NCI-H2227 (cell line): ENCODE data around the gene BCAS3.

Experiments used
- DNase-seq: peaks from one replicate; lab custom pipeline; 2025; ENCODE audit not compliant: unreplicated experiment; lab: John Stamatoyannopoulos, UW

Gene BCAS3

DNA sequence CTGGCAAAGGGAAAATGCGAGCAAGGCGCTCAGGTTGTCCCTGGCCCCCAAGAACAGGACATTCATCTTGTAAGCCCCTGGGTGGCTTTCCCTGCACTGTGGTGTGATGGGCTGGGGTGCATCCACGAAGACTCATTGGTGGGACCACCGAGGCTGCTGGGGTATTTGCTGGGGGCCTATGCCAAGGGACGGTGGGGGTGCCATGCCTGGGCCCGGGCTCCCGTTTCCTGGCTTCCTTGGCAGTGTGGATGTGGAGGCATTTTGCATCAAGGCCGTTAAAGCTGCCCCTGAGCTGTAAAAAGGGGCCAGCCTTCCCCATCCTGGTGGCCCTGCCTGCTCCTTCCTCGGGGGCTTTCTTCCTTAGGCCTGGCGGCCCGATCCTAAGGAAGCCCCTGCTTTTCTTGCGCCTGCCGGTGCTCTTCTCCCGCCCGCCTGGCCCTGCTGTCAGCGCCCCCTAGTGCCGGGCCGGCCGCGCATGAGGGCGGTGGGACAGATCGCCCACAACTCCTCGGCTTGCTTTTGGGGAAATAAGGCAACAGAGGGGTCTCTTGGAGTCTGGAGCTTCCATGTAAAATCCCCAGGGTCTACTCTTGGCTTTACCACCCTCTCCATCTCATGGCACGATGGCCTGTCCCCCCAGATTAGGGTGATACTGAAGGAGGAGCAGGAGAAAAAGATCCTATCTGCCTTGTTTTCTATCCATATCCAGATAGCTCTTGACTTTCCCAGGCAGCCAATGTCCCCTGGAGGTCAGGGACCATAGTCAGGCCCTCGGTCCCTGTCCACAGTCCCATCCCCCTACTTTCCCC lies 712.2 kb downstream of the BCAS3 start:
- DNase-seq: no peak

DNA sequence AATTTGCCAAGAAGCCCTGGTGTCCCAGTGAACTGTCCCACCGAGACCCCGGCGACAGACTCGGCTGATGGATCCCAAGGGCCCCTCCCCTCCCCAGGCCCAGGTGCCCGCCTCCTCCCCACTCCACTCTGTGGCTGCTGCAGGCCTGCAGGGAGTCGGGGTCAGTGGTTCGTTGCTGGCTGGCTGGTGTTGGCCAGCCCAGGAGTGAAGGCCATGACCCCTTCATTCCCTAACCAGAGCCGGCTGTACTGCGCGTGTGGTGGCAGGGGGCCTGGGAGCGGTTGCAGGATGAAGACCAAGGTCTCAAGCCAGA lies 712.8 kb downstream of the BCAS3 start:
- no peak for DNase-seq

DNA sequence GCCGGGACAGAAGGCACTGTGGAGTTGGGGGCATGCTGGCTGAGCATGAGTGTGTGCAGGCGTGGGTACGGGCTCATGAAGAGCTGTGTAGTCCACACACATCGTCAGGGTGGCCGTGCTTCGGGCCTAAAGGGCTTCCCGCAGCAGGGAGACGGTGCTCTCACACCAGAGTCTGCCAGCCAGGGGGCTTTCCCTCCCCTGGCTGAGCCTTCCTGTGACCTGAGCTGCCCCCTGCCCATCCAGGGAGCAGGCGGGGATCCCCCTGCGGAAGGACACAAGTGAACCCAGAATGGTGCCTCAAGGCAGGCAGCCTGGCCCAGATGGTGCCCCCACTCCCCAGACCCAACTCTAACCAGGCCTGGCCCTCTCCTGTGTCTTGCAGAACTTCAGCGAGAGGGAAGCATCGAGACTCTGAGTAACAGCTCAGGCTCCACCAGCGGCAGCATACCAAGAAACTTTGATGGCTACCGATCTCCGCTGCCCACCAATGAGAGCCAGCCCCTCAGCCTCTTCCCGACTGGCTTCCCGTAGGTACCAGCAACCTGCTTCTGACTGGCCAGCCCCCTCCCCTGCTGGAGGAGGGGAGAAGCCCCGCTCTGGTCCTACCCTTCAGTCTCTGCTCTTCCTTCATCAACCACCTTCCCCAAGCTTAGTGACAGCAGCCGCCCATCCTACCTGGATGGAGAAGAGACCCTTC lies 714.1 kb downstream of the BCAS3 start:
- DNase-seq: no peak

DNA sequence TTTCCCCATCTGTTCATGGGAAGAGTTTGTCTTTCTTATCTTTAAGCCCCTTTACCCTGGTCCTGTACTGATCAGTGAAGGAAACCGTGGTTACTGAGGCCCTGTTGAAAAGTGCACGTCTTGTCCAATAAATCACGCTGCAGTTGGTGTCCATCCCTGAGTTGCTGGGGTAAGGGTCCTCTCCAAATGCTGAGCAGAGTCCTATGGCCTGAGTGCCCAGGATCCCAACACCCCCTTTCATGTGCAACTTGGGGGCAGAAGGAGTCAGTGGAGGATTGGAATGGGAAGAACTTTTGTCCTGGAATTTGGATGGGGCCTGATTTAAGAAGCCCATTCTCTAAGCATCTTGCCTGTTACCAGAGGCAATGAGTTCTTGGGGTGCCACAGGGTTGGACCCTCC lies 715.0 kb downstream of the BCAS3 start:
- DNase-seq: no peak

DNA sequence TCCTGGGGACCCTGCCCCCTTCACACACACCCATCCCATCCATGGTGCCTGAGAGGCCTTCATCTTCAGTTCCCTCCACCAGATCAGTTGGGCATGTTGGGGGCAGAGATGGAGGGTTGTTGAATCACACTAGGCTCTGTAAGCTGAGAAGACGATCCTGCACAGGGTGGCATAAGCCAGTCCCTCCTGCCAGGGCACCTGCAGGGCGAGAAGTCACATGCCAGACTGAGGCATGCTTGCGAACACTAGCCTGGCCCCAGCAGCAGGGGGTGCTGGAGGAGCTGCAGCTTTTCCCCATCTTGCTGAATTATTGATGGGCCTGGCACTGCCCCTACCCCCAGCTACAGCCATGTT lies 715.9 kb downstream of the BCAS3 start:
- no peak for DNase-seq

DNA sequence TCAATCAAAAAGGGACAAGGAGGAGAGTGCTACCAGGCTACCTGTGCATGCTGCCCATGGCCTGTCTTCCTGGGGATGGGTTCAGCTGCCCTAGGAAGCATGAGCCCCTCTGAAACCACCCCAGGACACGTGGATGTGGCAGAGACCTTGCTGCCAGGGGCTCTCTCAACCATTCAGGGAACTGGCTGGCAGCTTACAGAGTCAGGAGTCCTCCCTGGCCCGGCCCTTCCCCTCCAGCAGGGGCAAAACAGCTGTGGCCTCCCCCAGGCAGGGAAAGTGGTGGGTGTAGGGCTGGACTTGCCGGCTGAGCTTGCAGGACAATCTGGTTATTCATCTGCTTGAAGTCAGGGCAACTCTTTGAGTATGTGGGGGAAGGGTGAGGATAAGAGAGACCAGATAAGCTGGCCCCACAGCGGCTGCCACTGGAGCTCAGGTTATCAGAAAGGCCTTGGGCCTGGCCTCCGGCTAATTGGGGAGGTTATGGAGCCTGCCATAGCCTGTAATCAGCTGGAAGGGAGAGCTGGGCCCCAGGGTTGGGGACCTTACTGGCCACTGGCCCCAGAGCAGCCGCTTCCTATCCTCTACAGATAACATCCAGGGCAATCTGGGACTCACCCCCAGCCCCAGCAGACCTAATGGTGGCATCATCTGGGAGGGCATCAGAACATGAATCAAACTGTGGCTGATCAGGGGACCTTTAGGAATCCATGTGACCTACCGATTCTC lies 716.4 kb downstream of the BCAS3 start:
- no peak for DNase-seq

DNA sequence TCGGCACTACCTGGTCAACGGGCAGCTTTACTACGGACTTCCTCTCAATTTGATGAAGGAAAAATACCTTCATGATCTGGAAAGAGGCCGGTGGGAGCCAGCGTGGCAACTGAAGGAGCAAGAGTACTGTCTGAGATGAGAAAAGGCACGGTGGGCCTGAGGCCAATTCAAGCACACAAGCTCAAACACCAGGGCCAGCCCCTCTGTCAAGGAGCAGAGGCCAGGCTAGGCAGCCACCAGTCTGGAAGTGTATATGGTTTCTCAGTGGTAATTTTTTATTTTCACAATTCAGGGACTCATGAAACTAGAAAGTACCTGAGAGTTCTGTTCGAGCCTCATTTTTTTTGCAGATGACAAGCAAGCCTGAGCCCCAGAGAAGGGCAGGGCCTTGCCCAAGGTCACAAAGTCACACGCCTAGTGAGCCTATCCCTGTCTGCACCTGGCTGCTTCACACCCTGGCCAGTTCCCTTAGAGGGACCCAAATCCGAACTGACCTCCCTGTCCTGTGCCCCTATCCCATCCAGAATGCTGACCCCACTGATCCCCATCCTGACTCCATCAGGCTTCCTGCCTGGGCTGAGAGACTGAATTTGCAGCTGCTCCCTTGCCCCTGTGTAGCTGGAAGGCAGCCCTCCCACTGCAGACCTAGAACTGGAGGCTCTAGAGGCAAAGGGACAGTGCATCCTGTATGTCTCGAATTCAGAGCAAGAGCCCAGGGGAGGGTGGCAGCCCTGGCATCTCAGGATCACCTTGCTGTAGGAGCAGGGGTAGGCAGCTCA lies 717.2 kb downstream of the BCAS3 start:
- no peak for DNase-seq

DNA sequence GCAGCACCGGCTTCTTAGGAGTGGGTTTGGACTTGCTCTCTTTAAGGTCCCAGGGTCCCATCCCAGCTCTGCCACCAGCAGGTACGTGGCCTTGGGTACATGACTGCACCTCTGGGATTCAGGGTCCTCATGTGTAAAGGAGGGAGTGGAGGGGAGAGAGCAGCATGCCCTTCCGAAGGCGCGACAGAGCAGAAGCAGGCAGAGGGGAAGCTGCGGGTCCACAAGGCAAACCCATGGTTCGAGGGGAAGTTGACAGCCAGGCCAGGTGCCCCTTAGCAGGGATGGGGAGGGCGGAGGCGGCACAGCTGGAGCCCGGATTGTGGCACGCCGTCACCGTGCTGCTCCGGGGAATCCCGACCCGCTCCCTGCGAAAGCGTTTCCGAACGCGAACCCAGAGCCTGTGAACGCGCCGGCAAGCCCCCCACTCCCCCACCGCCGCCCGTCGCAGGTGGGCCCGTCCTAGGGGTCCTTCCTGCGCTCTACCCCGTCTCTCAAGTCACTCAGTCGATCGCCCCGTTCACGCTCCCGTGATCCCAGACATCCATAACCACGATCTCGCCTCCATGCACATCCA lies 717.8 kb downstream of the BCAS3 start:
- DNase-seq: no peak

DNA sequence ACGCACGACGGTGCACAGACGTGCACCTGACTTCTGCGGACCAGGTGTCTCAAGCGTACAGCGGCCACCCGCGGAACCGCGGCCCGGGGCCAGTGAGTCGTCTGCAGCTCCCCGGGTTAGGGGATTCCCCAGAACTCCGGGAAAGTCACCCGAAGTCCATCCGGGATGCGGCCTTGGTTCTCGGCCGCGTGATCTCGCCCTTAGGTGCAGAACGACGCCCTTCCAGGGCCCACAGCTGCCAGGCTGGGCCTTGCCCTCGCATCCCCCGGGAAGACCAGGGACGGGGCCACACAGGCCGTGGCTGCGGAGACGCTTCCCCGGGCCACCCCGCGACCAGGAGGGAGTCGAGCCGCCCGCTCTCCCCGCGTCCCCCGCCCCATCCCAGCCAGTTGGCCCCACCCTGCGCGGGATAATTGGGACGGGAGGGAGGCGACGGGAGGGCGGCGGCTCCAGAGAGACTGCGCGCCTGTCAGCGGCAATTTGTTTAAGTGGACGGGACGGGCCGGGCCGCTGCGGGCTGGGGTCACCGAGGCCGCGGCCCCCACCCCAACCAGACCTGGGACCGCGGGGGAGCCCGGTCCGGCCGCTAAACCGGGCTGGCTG lies 718.4 kb downstream of the BCAS3 start:
- no peak for DNase-seq

DNA sequence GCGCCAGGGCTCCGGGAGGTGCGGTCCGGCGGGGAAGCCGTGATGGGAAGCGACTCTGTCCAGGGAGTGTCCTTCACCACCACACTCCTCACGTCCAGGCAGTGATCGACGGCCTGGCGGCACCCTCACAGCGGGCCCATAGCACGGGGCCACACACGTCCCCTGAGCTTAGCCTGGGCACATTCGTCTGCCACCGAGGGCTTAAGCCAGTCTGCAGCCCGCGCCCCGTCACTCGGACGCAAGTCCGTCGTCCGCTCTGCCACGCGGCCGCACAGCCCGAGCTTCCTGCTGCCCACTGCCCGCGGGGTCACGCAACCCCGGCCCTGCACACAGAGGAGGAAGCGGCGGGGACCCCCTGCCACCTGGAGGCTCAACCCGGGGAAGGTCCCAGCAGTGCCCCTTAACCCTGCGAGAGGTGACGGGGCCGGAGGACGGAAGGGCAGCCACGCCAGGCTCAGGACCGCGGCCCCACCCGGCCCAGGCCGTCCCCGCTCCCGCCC lies 719.0 kb downstream of the BCAS3 start:
- DNase-seq: no peak

DNA sequence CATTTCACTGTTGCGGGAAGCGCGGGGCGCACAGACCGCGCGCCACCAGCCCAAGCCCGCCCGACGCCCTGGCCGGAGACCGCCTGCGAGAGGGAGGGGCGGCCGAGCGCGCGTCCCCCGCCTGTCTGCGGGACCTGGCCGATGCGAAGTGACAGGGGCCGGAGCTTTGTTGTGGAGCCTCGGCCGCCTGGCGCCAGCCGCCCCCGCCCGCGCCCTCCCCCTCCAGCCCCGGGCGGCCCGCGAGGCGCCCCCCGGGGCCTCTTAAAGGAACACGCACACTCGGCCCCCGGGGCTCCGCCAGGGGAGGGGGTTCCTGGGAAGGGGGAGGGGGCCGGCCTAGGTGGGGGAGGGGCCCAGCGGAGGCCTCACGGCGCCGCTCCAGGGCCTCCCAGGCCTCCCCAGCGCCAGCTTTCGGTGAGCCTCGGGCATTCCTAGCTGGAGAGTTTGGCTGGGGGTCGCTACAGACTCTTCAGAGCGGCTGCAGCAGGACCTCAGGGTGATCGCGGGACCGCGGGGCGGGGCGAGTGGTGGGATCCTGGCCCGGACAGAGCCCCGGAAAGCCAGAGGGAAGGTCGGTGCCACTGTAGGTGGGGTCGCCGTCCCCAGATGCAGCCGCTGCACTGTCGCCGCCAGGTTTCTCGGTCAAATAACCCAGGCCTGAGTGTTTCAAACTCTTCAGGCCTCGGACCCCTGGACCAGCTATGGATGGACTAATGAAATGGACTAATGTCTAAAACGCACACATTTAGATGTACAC lies 719.6 kb downstream of the BCAS3 start:
- DNase-seq: peak; percentile 63

DNA sequence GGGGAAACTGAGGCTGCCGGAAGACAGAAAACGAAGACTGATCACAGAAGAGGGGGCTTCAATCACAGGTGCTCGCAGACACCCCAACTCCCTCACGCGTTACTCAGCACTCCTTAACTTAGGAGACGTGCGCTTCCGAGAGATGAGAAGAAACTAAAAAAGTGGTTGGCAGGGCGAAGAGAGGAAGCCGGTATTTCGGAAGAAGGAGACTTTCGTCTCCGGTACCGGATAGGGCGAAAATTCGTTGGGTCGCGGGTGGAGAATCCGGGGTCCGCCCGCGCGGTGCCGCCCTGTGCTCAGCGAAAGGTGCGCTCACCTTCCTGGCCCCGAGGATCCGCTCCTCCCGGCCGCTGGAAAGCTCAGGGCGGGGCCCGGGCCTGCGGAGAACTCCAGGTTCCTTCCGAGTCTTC lies 721.1 kb downstream of the BCAS3 start:
- DNase-seq: no peak

DNA sequence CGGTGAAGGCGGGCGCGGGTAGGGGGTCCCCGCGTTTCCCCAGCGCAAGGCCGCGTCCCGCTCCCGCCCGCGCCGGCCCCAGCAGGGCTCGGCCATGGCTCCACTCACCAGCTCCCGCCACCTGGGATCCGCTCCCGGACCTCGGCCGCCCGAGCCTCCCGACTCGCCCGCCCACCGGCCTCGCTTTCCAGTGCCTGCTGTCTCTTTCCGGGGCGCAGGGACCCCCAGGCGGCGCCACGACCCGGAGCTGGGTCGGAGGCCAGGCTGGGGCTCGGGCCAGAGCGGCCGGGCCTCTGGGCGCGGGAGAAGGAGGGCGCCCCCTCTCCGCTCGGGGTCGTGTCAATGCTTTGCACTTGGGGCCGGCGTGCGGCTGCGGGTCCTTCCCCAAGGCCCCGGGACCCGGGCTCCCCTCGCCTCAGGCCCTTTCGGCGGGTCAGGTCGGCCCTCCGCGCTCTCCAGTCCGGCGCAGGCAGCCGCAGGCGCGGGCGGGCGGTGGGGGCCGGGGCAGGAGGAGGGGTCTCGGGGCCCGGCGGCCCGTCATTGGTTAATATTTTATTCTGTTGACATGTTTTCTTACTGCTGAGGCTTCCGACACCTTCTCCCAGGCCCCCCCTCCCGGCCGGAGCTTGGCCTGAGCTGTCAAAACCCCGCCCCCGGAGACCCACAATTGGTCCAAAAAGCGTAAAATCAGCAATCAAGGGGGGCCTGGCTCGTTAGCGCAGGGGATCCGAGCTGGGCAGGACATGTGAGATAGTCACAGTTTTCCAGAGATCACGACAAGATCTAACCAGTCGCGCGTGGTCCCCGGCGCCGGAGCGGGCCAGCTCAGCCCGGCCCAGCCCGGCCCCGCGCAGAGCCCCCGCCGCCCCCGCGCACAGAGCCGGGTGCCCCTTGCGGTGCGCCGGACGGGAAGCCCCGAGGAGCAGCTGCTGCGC lies 721.7 kb downstream of the BCAS3 start, which contains the start of gene TBX2:
TBX2 (plus strand) TSS at position 713 of the 935 bp plus-strand sequence. CDS start 334 bp downstream, outside the sequence.
- DNase-seq: peak; percentile 74

DNA sequence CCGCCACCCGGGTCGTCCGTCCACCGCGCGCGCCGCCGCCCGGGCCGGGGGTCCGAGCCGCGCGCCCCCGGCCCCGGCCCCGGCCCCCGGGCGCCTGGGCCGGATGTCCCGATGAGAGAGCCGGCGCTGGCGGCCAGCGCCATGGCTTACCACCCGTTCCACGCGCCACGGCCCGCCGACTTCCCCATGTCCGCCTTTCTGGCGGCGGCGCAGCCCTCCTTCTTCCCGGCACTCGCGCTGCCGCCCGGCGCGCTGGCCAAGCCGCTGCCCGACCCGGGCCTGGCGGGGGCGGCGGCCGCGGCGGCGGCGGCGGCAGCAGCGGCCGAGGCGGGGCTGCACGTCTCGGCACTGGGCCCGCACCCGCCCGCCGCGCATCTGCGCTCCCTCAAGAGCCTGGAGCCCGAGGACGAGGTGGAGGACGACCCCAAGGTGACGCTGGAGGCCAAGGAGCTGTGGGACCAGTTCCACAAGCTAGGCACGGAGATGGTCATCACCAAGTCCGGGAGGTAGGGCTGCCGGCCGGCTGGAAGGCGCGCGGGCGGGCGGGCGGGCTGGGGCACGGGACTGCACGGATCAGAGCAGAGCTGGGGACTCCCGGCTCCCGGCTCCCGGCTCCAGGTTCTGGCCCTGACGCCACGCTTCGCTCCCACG lies 722.5 kb downstream of the BCAS3 start:
- DNase-seq: peak; percentile 46

DNA sequence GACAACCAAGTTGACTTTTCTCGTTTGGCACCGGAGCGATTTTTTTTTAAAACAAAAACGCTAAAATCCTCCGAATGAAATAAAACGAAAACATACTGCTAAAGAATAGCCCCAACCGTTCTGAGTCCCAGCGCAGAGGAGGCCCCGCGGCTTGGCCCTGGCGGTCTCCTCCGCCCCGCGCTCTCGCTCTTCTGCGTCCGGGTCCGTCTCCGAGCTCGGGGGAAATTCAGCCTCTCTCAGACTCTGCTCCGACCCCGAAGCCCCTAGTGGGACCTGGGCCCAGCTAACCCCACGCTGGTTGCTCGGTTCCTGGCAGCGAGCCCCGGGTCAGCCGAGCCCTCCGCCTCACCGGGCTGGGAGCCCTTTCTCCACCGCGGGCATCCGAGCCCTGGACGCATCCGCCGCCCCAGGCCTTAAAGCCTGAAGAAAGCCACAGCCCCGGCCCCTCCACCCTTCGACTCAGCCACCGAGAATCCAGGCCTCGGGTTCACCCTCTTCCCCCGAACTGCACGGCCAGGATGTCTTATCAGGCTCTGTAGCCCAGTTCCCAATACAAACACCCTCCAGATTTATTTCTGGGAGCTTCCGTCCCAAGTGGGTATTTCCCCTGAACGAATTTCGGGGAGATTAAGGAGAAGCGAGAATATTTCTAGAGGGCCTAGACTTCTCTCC lies 723.2 kb downstream of the BCAS3 start:
- DNase-seq: peak; percentile 46

DNA sequence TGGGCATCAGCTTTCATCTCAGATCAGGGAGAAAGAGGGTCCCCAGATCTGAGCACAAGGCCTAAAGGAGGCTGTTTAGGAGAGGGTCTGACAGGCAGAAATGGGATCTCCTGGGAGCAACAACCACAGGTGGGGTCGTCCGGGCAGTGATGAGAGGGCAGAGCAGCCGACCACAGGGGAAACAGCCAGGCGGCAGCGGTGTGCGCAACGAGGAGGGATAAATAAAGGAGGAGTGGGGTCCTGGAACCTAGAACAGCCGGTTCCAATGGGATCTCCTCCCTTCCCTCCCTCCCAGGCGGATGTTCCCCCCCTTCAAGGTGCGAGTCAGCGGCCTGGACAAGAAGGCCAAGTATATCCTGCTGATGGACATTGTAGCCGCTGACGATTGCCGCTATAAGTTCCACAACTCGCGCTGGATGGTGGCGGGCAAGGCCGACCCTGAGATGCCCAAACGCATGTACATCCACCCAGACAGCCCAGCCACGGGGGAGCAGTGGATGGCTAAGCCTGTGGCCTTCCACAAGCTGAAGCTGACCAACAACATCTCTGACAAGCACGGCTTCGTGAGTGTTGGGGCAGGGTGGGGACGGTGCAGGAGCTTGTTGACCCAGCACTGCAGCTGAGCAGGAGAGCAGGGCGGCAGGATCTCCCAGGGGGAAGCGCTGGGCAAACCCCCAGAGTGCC lies 723.9 kb downstream of the BCAS3 start:
- DNase-seq: no peak

DNA sequence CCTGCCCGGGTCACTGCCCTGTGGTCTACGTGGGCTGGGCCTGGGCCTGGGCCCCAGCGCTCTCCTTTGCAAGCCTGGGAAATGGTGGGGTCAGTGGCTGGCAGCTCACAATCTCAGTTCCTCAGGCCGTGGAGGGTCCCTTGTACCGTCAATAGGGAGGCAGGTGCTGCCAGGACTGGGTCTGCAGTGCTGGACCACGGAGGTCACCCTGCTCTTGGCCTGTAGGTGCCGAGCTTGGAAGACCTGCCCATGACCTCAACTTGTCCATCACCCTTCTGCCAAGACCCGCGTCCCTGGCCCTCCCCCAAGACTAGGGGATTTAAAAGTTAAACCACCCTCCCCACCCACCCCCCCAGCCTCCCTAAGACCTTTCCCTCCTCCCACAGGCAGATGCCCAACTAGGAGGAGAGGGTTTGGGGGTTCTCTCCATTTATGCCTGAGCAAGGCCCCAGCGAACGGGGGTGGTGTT lies 724.5 kb downstream of the BCAS3 start:
- no peak for DNase-seq
